ENCODE results near the gene POLRMT.

Gene POLRMT

GRCh38 chr19:602391-603301 lies 30.7 kb downstream of the POLRMT start:
- no peak overlapping the region for H3K4me3 ChIP-seq (ENCODE audit: low read depth, low read length)
- DNase-seq (ENCODE audit: low read depth): no peak

DNA sequence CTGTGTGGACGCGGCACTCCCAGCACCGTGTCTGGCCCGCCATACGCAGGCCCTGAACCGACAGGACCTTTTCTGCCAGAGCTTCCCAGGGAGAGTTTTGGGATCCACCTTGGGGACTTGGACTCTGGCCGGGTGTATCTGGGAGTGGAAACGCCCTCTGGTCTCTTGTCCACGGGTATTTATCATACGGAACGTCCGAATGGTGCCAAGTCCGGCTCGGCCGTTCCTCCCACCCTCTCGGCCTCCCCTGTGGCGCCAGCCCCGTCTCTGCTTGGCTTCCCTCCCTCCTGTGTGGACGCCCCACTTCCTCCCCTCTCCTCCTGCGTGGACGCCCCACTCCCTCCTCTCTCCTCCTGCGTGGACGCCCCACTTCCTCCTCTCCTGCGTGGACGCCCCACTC lies 31.5 kb downstream of the POLRMT start:
- H3K4me3 ChIP-seq (ENCODE audit: low read depth, low read length): no peak overlapping the region
- no peak for DNase-seq (ENCODE audit: low read depth)

- no peak for DNase-seq (ENCODE audit: low read depth)
- no peak overlapping the region for H3K4me3 ChIP-seq (ENCODE audit: low read depth, low read length)
Observed at GRCh38 chr19:601310-601709, 32.0 kb downstream of the POLRMT start.

GRCh38 chr19:597406-598315 lies 35.7 kb downstream of the POLRMT start:
- no peak overlapping the region for H3K4me3 ChIP-seq (ENCODE audit: low read depth, low read length)
- DNase-seq (ENCODE audit: low read depth): no peak

- no peak overlapping the region for H3K4me3 ChIP-seq (ENCODE audit: low read depth, low read length)
- DNase-seq (ENCODE audit: low read depth): no peak
Observed at GRCh38 chr19:596263-596655, 37.1 kb downstream of the POLRMT start.

DNA sequence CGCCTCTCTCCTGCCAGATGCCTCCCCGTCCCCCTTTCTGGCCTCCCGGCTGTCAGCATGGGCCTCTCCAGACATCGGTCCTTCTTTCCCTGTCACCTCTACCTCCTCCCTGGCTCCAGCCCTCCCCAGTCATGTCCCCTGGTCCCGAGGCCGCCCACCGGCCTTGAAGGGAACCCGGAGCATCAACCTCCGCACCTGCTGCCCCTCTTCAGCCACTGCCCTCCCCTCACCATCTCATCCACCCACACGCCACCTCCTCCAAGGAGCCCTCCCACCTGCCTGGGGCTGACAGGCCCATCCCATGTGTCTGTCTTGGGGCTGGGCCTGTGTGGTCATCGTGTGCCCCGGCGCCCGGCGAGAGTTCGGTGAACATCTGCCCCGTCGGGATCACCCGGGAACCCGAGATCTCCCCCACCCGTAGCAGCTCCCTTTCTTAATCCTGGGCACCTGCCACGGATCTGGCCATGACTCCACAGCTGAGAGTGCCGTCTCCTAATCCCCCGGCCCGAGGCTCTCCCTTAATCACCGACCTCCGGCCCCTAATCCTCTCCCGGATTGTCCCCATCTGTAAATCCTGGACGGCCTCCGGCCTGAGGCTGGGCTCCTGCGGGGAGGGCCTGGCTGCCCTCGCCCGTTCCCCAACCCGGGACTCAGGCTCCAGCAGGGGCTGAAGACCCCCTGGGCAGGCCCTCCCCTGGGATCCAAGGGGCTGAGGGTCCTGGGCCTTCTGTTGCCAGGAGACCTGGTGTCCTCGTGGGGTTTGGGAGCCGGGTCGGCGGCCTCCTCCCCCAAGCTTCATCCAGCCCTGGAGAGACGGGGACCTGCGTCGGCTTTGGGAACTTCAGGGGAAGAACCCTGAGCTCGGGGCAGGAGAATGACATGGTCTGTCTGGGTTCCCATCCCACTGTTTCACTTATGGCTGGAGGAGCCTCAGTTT lies 37.7 kb downstream of the POLRMT start:
- H3K4me3 ChIP-seq (ENCODE audit: low read depth, low read length): no peak overlapping the region
- DNase-seq (ENCODE audit: low read depth): no peak

- H3K4me3 ChIP-seq (ENCODE audit: low read depth, low read length): no peak overlapping the region
- DNase-seq (ENCODE audit: low read depth): no peak
Observed at GRCh38 chr19:594265-594870, 39.0 kb downstream of the POLRMT start.

GRCh38 chr19:593505-593904 lies 39.8 kb downstream of the POLRMT start:
- no peak for DNase-seq (ENCODE audit: low read depth)
- H3K4me3 ChIP-seq (ENCODE audit: low read depth, low read length): no peak overlapping the region

DNA sequence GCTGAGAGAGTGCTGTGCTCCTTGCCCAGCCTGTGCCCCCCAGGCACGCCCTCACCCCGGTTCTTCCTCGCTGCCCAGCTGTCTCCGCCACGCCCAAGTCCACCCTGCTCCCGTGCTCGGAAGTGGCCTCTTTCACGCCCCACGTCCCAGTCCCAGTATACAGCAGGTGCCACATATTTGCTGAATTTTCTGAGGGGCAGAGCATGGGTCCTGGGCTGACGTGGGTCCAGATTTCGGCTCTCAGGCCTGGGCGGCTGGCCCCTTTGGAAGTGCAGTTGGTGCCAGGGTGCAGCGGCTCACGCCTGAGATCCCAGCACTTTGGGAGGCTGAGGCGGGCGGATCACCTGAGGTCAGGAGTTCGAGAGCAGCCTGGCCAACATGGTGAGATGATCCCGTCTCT lies 40.3 kb downstream of the POLRMT start:
- DNase-seq (ENCODE audit: low read depth): no peak
- H3K4me3 ChIP-seq (ENCODE audit: low read depth, low read length): no peak overlapping the region

DNA sequence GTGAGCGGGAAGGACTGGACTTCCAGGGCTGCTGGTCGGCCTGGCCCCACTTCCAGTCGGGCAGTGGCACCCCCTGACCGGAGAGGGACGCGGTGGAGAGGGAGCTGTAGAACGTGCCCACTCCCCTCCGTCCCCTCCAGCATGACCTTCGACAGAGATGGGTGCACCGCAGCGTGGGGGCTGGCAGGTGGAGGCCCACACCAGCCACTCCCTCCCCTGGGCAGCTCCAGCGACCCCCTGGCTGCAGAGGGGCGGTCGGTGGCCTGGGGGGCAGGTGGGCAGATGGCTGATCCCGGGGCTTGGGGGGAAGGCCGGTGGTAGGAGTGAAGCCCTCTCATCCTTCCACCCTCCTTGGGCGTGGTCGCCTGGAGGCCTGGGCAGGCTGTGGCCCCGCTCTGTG lies 41.2 kb downstream of the POLRMT start:
- no peak for DNase-seq (ENCODE audit: low read depth)
- H3K4me3 ChIP-seq (ENCODE audit: low read depth, low read length): no peak overlapping the region

DNA sequence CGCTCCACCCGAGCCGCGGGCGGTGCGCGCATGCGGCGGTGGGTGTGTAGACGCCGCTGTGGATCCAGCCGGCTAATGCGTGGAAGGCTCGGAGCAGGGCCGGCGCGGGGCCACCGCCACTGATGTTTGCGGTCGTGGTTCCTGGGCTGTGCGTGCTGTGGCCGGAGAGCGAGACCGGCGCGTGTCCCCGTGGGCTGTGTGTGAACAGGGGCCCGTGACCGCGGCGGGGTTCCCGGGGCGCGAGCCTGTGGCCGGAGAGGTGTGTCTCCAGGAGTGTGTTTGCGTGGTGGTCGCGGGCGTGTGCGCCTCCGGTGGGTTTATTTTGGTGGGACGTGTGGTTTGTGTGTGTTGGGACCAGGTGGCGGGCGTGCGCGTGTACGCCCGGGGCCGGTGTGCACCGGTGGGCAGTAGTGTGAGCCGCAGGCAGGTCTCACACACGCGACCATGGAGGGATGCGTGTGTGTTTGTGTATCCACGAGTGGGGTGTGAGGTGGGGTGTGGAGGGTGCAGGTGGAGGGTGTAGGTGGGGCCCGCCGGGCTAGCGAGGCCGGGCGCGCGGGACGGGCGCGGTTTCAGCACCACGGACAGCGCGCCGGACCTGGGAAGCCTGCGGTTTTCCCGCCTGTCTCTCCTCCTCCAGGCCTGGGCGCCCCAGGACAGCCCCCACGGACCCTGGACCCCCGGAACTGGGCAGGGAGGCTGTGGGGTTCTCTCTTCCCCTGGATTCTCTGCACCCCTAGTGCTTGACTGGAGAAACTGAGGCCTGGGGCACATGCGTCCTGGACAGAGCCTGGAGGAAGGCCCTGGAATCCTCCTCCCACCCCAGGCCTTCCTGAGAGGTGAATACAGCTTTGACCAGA lies 42.0 kb downstream of the POLRMT start:
- no peak for DNase-seq (ENCODE audit: low read depth)
- H3K4me3 ChIP-seq (ENCODE audit: low read depth, low read length): peak overlapping the region; percentile 36

DNA sequence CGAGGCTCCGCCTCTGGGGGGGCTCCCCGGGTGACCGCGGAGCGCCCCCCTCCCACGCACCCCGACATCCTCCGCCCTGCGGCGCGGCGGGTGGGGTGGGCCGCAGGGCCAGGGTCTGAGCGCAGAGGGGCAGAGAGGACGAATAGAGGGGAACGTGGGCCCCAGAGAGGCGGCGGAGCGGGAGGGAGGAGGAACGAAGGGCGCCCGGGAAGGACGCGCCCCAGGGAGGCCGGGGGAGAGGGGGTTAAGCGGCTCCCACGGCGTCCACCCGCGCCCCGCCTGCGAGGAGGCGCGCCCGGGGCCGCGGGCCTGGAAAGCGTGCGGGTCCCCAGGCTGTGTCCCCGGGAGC lies 42.6 kb downstream of the POLRMT start:
- peak overlapping the region; percentile 36 for H3K4me3 ChIP-seq (ENCODE audit: low read depth, low read length)
- no peak for DNase-seq (ENCODE audit: low read depth)

DNA sequence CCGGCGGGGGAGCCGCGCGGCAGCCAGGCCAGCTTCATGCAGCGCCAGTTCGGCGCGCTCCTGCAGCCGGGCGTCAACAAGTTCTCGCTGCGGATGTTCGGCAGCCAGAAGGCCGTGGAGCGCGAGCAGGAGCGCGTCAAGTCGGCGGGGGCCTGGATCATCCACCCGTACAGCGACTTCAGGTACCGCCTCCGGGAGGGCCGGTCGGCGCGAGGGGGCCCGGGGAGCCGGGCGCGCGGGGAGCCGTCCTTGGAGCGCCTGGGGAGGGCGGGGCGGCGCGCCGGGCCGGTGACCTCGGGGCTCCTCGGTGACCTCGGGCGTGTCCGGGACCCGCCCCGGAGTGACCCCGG lies 43.0 kb downstream of the POLRMT start:
- H3K4me3 ChIP-seq (ENCODE audit: low read depth, low read length): peak overlapping the region; percentile 36

DNA sequence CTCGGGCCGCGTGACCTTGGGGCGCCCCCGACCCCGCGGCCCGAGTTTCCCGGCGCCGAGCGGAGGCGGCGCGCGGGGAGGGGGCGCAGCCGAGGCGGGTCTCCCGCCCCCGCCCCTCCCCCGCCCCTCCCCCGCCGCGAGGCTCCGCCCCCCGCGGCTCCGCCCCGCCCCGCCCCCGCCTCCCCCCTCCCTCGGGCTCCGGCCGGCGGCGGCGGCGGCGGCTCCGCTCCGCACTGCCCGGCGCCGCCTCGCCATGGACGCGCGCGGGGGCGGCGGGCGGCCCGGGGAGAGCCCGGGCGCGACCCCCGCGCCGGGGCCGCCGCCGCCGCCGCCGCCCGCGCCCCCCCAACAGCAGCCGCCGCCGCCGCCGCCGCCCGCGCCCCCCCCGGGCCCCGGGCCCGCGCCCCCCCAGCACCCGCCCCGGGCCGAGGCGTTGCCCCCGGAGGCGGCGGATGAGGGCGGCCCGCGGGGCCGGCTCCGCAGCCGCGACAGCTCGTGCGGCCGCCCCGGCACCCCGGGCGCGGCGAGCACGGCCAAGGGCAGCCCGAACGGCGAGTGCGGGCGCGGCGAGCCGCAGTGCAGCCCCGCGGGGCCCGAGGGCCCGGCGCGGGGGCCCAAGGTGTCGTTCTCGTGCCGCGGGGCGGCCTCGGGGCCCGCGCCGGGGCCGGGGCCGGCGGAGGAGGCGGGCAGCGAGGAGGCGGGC lies 43.5 kb downstream of the POLRMT start, which contains the start of gene HCN2:
Gene HCN2, plus strand, starts transcription at position 189 of the 703 bp plus-strand sequence. Its CDS starts 65 bp downstream, at position 254.
- no peak for DNase-seq (ENCODE audit: low read depth)
- peak within 1 kb of the TSS; percentile 36 for H3K4me3 ChIP-seq (ENCODE audit: low read depth, low read length)

More for the DNA sequence above, 43.0 kb downstream of the POLRMT start:
- DNase-seq (ENCODE audit: low read depth): no peak

DNA sequence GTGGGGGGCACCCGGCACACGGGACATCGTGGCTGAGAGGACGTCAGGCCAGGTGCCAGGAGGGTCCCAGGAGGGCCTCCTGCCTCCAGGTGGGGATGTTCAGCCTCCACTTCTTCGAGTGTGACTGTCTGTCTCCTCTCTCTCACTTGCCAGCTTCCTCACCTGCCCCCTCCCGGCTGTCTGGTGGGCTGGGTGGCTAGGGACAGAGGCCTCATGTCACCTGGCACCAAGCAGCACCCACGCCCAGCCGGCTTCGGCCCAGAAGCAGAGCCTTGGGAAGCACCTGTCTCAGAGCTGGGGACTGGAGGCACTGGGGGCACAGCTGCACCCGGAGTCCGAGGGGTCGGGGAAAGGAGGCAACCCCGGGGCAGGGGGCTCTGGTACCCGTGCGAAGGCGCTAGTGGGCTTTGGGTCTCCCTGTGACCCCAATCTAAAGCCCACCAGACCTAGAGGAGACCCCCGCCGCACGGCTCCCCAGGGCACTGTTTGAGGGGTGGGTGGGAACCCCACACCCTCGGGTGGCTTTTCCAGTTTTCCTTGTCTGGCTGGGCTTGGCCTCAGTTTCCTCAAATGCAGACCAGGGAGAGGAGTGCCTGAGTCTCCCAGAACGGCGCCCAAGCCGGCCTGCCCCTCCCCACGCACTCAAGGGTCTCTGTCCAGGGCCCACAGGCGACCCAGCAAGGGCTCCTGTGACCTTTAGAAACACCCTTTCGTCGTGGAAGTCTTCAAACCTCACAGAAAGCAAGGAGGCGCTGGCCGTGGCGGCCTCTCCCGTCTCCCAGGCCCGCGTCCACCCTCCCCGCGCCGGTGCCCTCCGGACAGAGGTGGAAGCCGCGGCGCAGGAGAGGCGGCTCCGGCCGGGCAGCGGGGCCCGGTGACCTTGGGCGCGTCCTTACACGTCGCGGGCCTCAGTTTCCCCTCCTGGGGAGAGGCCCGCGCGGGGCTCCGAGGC lies 44.3 kb downstream of the POLRMT start:
- DNase-seq (ENCODE audit: low read depth): no peak
- peak overlapping the region; percentile 26 for H3K4me3 ChIP-seq (ENCODE audit: low read depth, low read length)

GRCh38 chr19:588093-588740 lies 45.1 kb downstream of the POLRMT start:
- DNase-seq (ENCODE audit: low read depth): peak; percentile 53
- H3K4me3 ChIP-seq (ENCODE audit: low read depth, low read length): no peak overlapping the region
